Nephron (organoid): ENCODE results near the gene SSBP2.

Experiments used
- H3K27ac Mint-ChIP-seq, 3 experiments: 2 replicates each; pipeline ENCODE4 v1.8.0; 2020; ENCODE audit warnings: mixed read lengths in 3 of 3, mild to moderate bottlenecking in 2 of 3, moderate library complexity in 1 of 3
- H3K27me3 Mint-ChIP-seq: 2 replicates; pipeline ENCODE4 v1.8.0; 2021; ENCODE audit warnings: low read depth, mild to moderate bottlenecking, moderate library complexity, mixed read lengths
- H3K36me3 Mint-ChIP-seq: 2 replicates; pipeline ENCODE4 v1.8.0; 2020; ENCODE audit warnings: low read depth, mixed read lengths
- H3K4me1 Mint-ChIP-seq: 2 replicates; pipeline ENCODE4 v1.8.0; 2020; ENCODE audit warnings: mixed read lengths
- H3K4me3 Mint-ChIP-seq, 3 experiments: 2 replicates each; pipeline ENCODE4 v1.8.0; 2020; ENCODE audit warnings: mild to moderate bottlenecking in 3 of 3, mixed read lengths in 3 of 3, moderate library complexity in 2 of 3
- H3K9me3 Mint-ChIP-seq: 2 replicates; pipeline ENCODE4 v1.8.0; 2020; ENCODE audit warnings: mixed read lengths
- TF ChIP-seq, protein P1 (sequence below), 3 experiments: fragments of 200-600 bp; sonication (generic); IDR thresholded peaks; one replicate each; pipeline ENCODE4 v1.5.0; 2021; ENCODE audit warnings: antibody characterized with exemption in 3 of 3; ENCODE audit not compliant: unreplicated experiment in 3 of 3

SSBP2 gene

DNA sequence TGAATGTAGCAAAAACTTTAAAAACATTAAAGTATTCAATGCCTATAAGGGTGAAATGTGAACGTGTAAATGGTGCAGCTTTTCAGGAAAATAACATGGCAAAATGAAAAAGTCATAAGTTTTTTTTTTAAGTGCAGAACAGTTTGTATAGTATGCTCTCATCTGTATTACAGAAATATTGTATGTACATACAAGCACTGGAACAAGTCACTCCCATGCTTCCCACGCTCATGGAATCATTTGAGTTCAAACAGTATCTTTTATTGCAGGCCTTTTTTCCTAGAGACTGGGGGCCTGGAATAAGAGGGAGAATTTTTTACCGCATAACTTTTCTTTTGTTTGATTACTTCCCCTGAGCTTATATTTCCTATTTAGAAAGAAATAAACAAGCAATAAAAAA, 94.1 kb downstream of the SSBP2 start:
- peaks cover 72% of the 10 kb centered on the region for H3K36me3 Mint-ChIP-seq
- no peak overlapping the region for H3K4me3 Mint-ChIP-seq
- peaks cover 26% of the 10 kb centered on the region for H3K9me3 Mint-ChIP-seq
- no peak overlapping the region for H3K27ac Mint-ChIP-seq
- no peaks in the 10 kb centered on the region for H3K27me3 Mint-ChIP-seq
- H3K4me1 Mint-ChIP-seq: no peaks in the 10 kb centered on the region
- TF ChIP-seq, protein P1, sequence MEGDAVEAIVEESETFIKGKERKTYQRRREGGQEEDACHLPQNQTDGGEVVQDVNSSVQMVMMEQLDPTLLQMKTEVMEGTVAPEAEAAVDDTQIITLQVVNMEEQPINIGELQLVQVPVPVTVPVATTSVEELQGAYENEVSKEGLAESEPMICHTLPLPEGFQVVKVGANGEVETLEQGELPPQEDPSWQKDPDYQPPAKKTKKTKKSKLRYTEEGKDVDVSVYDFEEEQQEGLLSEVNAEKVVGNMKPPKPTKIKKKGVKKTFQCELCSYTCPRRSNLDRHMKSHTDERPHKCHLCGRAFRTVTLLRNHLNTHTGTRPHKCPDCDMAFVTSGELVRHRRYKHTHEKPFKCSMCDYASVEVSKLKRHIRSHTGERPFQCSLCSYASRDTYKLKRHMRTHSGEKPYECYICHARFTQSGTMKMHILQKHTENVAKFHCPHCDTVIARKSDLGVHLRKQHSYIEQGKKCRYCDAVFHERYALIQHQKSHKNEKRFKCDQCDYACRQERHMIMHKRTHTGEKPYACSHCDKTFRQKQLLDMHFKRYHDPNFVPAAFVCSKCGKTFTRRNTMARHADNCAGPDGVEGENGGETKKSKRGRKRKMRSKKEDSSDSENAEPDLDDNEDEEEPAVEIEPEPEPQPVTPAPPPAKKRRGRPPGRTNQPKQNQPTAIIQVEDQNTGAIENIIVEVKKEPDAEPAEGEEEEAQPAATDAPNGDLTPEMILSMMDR (IDR thresholded peaks at IDR 0.05; ENCODE audit: unreplicated experiment in 3 of 3): no peak

DNA sequence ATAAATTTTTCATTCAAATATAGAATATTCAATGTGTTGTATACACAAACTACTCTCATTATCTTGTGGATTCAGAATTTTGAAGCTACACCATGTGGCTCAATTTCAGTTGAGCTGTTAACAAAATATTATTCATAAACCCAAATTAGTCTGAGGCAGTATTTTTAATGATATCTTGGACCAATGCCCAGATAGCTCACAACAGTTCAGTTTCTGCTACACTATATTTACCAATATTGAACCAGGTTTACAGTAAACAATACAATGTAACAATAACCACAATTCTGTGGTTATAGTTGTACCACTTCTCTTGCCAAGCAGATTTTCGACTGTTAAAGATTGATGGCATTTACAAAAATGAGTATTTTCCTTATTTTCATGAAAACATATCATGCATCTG, 99.9 kb downstream of the SSBP2 start:
- H3K36me3 Mint-ChIP-seq: peaks cover 58% of the 10 kb centered on the region
- peak overlapping the region in 1 of 3 experiments; percentile 20 for H3K27ac Mint-ChIP-seq
- TF ChIP-seq, protein P1 (IDR thresholded peaks at IDR 0.05; ENCODE audit: unreplicated experiment in 3 of 3): no peak

DNA sequence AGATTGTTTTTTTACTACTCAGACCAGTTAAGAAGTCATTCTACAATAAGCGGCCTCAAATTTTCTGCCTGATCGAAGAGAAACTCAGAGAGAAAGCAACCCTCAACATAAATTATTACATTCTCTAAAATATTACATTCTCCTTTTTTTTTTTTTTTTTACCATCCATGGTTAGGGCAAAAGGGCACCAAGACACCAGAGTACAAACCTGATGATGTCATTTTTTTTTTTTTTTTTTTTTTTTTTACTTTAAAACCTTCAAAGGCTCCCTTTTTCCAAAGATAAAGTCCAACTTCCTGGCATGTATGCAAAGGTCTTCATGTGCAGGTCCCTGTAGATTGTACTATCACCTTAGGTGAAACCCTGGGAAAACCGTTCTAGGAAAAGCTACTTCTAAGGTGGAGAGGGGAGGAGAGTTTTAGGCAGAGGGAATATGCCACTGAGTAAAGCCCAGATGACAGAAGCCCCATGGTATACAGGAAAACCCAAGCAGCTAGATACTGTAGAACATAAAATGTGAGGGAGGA, 104.4 kb downstream of the SSBP2 start:
- Mint-ChIP-seq H3K27ac (no peak overlapping the region), H3K27me3 (no peaks in the 10 kb centered on the region), H3K4me3 (no peak overlapping the region), H3K4me1 (peaks cover 7% of the 10 kb centered on the region), H3K9me3 (no peaks in the 10 kb centered on the region), H3K36me3 (peaks cover 40% of the 10 kb centered on the region)
- TF ChIP-seq, protein P1 (IDR thresholded peaks at IDR 0.05; ENCODE audit: unreplicated experiment in 3 of 3): no peak

More for the DNA sequence above, 99.9 kb downstream of the SSBP2 start:
- H3K27me3 Mint-ChIP-seq: no peaks in the 10 kb centered on the region
- peaks cover 7% of the 10 kb centered on the region for H3K4me1 Mint-ChIP-seq
- no peak overlapping the region for H3K4me3 Mint-ChIP-seq
- H3K9me3 Mint-ChIP-seq: no peaks in the 10 kb centered on the region

DNA sequence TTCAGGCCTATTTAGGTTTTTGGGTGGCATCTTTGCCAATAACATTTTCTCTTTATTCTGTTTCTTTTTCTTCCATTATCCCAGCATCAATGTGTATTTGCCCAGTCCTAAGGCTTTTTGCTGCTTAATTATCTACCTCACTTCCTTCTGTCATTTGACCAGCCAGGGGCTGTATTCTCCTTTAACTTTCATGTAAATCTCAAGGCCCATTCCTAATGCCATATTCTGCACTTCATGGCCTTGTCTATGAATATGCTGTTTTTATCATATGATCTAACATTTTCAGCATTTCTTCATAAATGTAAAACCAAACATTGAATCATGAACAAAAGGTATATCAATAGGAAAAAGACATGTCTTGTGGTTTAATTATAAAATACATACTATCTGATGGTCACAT, 108.7 kb downstream of the SSBP2 start:
- Mint-ChIP-seq H3K9me3 (no peaks in the 10 kb centered on the region), H3K27ac (peak overlapping the region in 1 of 3 experiments; percentile 15), H3K27me3 (no peaks in the 10 kb centered on the region), H3K4me1 (no peaks in the 10 kb centered on the region), H3K4me3 (no peak overlapping the region), H3K36me3 (peaks cover 25% of the 10 kb centered on the region)
- TF ChIP-seq, protein P1 (IDR thresholded peaks at IDR 0.05; ENCODE audit: unreplicated experiment in 3 of 3): no peak

DNA sequence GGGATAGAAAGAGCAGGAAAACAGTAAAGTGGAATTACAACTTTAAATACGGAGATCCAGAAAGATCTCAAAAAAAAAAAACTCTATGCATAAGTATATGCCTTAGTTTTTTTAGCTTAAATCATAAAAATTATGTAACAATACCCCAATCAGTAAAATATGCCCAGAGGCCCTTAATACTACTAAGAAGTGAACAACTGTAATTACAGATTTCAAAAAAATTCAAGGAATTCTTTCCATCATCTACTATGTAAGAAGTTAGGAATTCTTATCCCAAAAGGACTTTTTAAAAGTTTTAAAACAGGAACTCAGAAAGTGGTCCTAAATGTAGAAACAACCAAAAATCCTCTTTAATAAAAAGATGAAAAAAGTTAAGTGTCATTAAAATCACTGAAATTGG, 111.3 kb downstream of the SSBP2 start:
- H3K27me3 Mint-ChIP-seq: no peaks in the 10 kb centered on the region
- H3K27ac Mint-ChIP-seq: no peak overlapping the region
- peaks cover 25% of the 10 kb centered on the region for H3K36me3 Mint-ChIP-seq
- TF ChIP-seq, protein P1 (IDR thresholded peaks at IDR 0.05; ENCODE audit: unreplicated experiment in 3 of 3): no peak
- H3K4me1 Mint-ChIP-seq: no peaks in the 10 kb centered on the region
- H3K9me3 Mint-ChIP-seq: no peaks in the 10 kb centered on the region
- no peak overlapping the region for H3K4me3 Mint-ChIP-seq

DNA sequence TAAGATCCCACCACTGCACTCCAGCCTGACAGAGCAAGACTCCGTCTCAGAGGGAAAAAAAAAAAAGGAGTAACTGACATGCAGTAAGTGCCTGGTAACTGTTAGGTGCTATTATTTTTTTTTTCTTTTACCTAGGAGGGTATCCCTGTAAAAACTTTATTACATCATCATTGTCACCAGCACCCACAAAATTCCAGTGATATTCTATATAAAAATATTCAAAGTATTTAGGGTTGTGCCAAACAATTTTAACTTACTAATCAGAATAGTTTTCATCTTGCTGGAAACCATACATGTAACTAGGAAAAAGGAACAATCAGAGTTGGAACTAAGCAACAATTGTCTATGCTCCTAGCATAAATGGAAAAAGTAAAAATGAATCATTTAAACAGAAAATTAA, 112.4 kb downstream of the SSBP2 start:
- Mint-ChIP-seq H3K4me1 (no peaks in the 10 kb centered on the region), H3K27me3 (no peaks in the 10 kb centered on the region), H3K9me3 (no peaks in the 10 kb centered on the region), H3K27ac (no peak overlapping the region), H3K4me3 (no peak overlapping the region), H3K36me3 (peaks cover 19% of the 10 kb centered on the region)
- TF ChIP-seq, protein P1 (IDR thresholded peaks at IDR 0.05; ENCODE audit: unreplicated experiment in 3 of 3): no peak
